Liver (tissue), 3 donors: Measurements from ENCODE around the gene RGL4.

Experiments
- ATF3 ChIP-seq: IDR thresholded peaks from 2 replicates; pipeline ENCODE4 v1.6.1; 2016; ENCODE audit warnings: antibody characterized with exemption
- CTCF ChIP-seq: fragments of 150-350 bp; IDR thresholded peaks from 2 replicates; pipeline ENCODE4 v1.5.1; 2017; ENCODE audit warnings: improper control_type of control experiment, low read depth, low read length; ENCODE audit not compliant: missing input control
- FOXA1 ChIP-seq: IDR thresholded peaks from 2 replicates; pipeline ENCODE4 v1.6.1; 2016; ENCODE audit warnings: antibody characterized with exemption
- GABPA ChIP-seq, 2 donors: IDR thresholded peaks in 1 of 2; conservative IDR thresholded peaks in 1 of 2; 2 replicates each; pipeline ENCODE4 v1.6.1; 2016; ENCODE audit warnings: antibody characterized with exemption in 2 of 2, mild to moderate bottlenecking in 1 of 2, moderate library complexity in 1 of 2
- MAX ChIP-seq: IDR thresholded peaks from 2 replicates; pipeline ENCODE4 v1.6.1; 2016; ENCODE audit warnings: antibody characterized with exemption
- NR2F2 ChIP-seq: IDR thresholded peaks from 2 replicates; pipeline ENCODE4 v1.6.1; 2016; ENCODE audit warnings: antibody characterized with exemption
- RAD21 ChIP-seq, 2 donors: IDR thresholded peaks; 2 replicates each; pipeline ENCODE4 v1.6.1; 2016; ENCODE audit warnings: antibody characterized with exemption in 2 of 2, mild to moderate bottlenecking in 2 of 2
- REST ChIP-seq: IDR thresholded peaks from 2 replicates; pipeline ENCODE4 v1.6.1; 2016; ENCODE audit warnings: antibody characterized with exemption, mild to moderate bottlenecking
- SP1 ChIP-seq: IDR thresholded peaks from 2 replicates; pipeline ENCODE4 v1.6.1; 2018; ENCODE audit warnings: antibody characterized with exemption, mild to moderate bottlenecking
- TAF1 ChIP-seq: conservative IDR thresholded peaks from 2 replicates; pipeline ENCODE4 v1.6.1; 2016; ENCODE audit warnings: antibody characterized with exemption, mild to moderate bottlenecking
- YY1 ChIP-seq: IDR thresholded peaks from 2 replicates; pipeline ENCODE4 v1.6.1; 2016; ENCODE audit warnings: antibody characterized with exemption, mild to moderate bottlenecking
- ZBTB33 ChIP-seq: IDR thresholded peaks from 2 replicates; pipeline ENCODE4 v1.6.1; 2016; ENCODE audit warnings: antibody characterized with exemption
- donor health status: healthy.
- donor health status: healthy.

GRCh38 chr22:23651676-23652075 lies 39.1 kb upstream of the RGL4 start:
- TF ChIP-seq CTCF = no peak
- no peak for TF ChIP-seq ZBTB33
- no peak for TF ChIP-seq RAD21 (IDR thresholded peaks at IDR 0.05)
- TF ChIP-seq REST = no peak
- TF ChIP-seq MAX = no peak
- TF ChIP-seq TAF1 = no peak
- TF ChIP-seq ATF3 = no peak
- TF ChIP-seq GABPA (IDR thresholded peaks at IDR 0.05 in 1 of 2, conservative IDR thresholded peaks at IDR 0.05 in 1 of 2) = no peak
- TF ChIP-seq SP1 = no peak
- TF ChIP-seq YY1 = no peak
- no peak for TF ChIP-seq NR2F2
- TF ChIP-seq FOXA1 = no peak
